Erythroblast (primary cell): ENCODE measurements around the gene DCLK3.

Experiments used
- GATA1 ChIP-seq: IDR thresholded peaks from 2 replicates; pipeline ENCODE4 v1.6.1; 2011; ENCODE audit warnings: low read depth, mild to moderate bottlenecking, control low read depth, low read length, moderate library complexity
- POLR2A ChIP-seq: IDR thresholded peaks from 2 replicates; pipeline ENCODE4 v1.6.1; 2011; ENCODE audit warnings: mild to moderate bottlenecking, low read length

- no peak for TF ChIP-seq POLR2A
- no peak for TF ChIP-seq GATA1
Measured at GRCh38 chr3:36710606-36711005, 53.7 kb downstream of the DCLK3 start.
